ENCODE data around the gene ADAR.

The ADAR gene

GRCh38 chr1:154552036-154552435 is 56.0 kb downstream of the ADAR start:
- no peak overlapping the region for H3K27ac ChIP-seq
- H3K27me3 ChIP-seq, result no peaks in the 10 kb centered on the region
- H3K4me2 ChIP-seq, result no peak overlapping the region
- H3K9me3 ChIP-seq (replicated peaks in 1 of 11), result no peaks in the 10 kb centered on the region
- H3K36me3 ChIP-seq, result peaks cover 77 to 97% (median 83%) of the 10 kb centered on the region in 11 experiments
- no peak for TF ChIP-seq Cebpa-rat (IDR thresholded peaks at IDR 0.05)
- H3K4me1 ChIP-seq, result peaks cover 12 to 74% (median 29%) of the 10 kb centered on the region in 10 experiments
- peaks cover 44 to 100% (median 95%) of the 10 kb centered on the region in 11 experiments; a peak in 21 of 22 replicates for H4K20me1 ChIP-seq
- H3K9ac ChIP-seq, result peak overlapping the region in 5 of 11 experiments; percentile 18 to 57 (median 31); a peak in 5 of 22 replicates
- no peak overlapping the region for H3K4me3 ChIP-seq

- no peaks in the 10 kb centered on the region for H3K27me3 ChIP-seq
- no peak for TF ChIP-seq Cebpa-rat (IDR thresholded peaks at IDR 0.05)
- H3K9me3 ChIP-seq (replicated peaks in 1 of 11), result no peaks in the 10 kb centered on the region
- peaks cover 77 to 93% (median 83%) of the 10 kb centered on the region in 11 experiments for H3K36me3 ChIP-seq
- H3K4me2 ChIP-seq, result no peak overlapping the region
- H4K20me1 ChIP-seq, result peaks cover 38 to 99% (median 89%) of the 10 kb centered on the region in 11 experiments; a peak in 21 of 22 replicates
- H3K9ac ChIP-seq, result peak overlapping the region in 6 of 11 experiments; percentile 18 to 57 (median 28); a peak in 5 of 22 replicates
- no peak overlapping the region for H3K4me3 ChIP-seq
- no peak overlapping the region for H3K27ac ChIP-seq
- H3K4me1 ChIP-seq, result peaks cover 6 to 69% (median 24%) of the 10 kb centered on the region in 10 experiments
Observed at GRCh38 chr1:154551474-154551873, 56.5 kb downstream of the ADAR start.

- peaks cover 71 to 85% (median 80%) of the 10 kb centered on the region in 11 experiments for H3K36me3 ChIP-seq
- H3K4me2 ChIP-seq, result no peak overlapping the region
- H3K4me3 ChIP-seq, result no peak overlapping the region
- TF ChIP-seq Cebpa-rat (IDR thresholded peaks at IDR 0.05), result no peak
- peaks cover 30 to 91% (median 81%) of the 10 kb centered on the region in 11 experiments; a peak in 21 of 22 replicates for H4K20me1 ChIP-seq
- no peaks in the 10 kb centered on the region for H3K27me3 ChIP-seq
- no peak overlapping the region for H3K27ac ChIP-seq
- peak overlapping the region in 4 of 11 experiments; percentile 5 to 57 (median 35); a peak in 2 of 22 replicates for H3K9ac ChIP-seq
- H3K4me1 ChIP-seq, result peaks cover 0 to 60% (median 17%) of the 10 kb centered on the region in 10 experiments; a peak in 18 of 20 replicates
- no peaks in the 10 kb centered on the region for H3K9me3 ChIP-seq (replicated peaks in 1 of 11)
Observed at GRCh38 chr1:154550657-154551056, 57.3 kb downstream of the ADAR start.

- H3K27me3 ChIP-seq, result no peaks in the 10 kb centered on the region
- TF ChIP-seq Cebpa-rat (IDR thresholded peaks at IDR 0.05), result no peak
- peaks cover 30 to 85% (median 75%) of the 10 kb centered on the region in 11 experiments; a peak in 21 of 22 replicates for H4K20me1 ChIP-seq
- H3K36me3 ChIP-seq, result peaks cover 66 to 79% (median 74%) of the 10 kb centered on the region in 11 experiments
- no peaks in the 10 kb centered on the region for H3K9me3 ChIP-seq (replicated peaks in 1 of 11)
- no peak overlapping the region for H3K27ac ChIP-seq
- H3K4me1 ChIP-seq, result peaks cover 0 to 56% (median 14%) of the 10 kb centered on the region in 10 experiments; a peak in 18 of 20 replicates
- no peak overlapping the region for H3K4me3 ChIP-seq
- peak overlapping the region in 2 of 11 experiments; percentile 19 to 49; a peak in 2 of 22 replicates for H3K4me2 ChIP-seq
- peak overlapping the region in 1 of 11 experiments; percentile 25; a peak in 1 of 22 replicates for H3K9ac ChIP-seq
Observed at GRCh38 chr1:154550070-154550469, 57.9 kb downstream of the ADAR start.

GRCh38 chr1:154549202-154549770 is 58.7 kb downstream of the ADAR start:
- H3K9me3 ChIP-seq (replicated peaks in 1 of 11), result no peaks in the 10 kb centered on the region
- H3K27me3 ChIP-seq, result no peaks in the 10 kb centered on the region
- TF ChIP-seq Cebpa-rat (IDR thresholded peaks at IDR 0.05), result no peak
- peaks cover 30 to 77% (median 67%) of the 10 kb centered on the region in 11 experiments; a peak in 21 of 22 replicates for H4K20me1 ChIP-seq
- H3K9ac ChIP-seq, result peak overlapping the region in 9 of 11 experiments; percentile 4 to 56 (median 39); a peak in 9 of 22 replicates
- peak overlapping the region in 10 of 11 experiments; percentile 0 to 61 (median 20); a peak in 14 of 22 replicates for H3K4me2 ChIP-seq
- H3K36me3 ChIP-seq, result peaks cover 58 to 71% (median 66%) of the 10 kb centered on the region in 11 experiments
- H3K27ac ChIP-seq, result peak overlapping the region in 2 of 11 experiments; percentile 4 to 32; a peak in 2 of 22 replicates
- H3K4me3 ChIP-seq, result no peak overlapping the region
- peaks cover 0 to 51% (median 16%) of the 10 kb centered on the region in 10 experiments; a peak in 18 of 20 replicates for H3K4me1 ChIP-seq

- Histone ChIP-seq H4K20me1 (peaks cover 24 to 64% (median 56%) of the 10 kb centered on the region in 11 experiments; a peak in 21 of 22 replicates), H3K4me1 (peaks cover 0 to 48% (median 16%) of the 10 kb centered on the region in 10 experiments; a peak in 18 of 20 replicates), H3K9me3 (replicated peaks in 1 of 11) (no peaks in the 10 kb centered on the region), H3K4me2 (peak overlapping the region in 2 of 11 experiments; percentile 36 to 61; a peak in 4 of 22 replicates), H3K27ac (peak overlapping the region in 1 of 11 experiments; percentile 25; a peak in 1 of 22 replicates), H3K9ac (peak overlapping the region in 4 of 11 experiments; percentile 20 to 51 (median 42); a peak in 1 of 22 replicates), H3K27me3 (no peaks in the 10 kb centered on the region), H3K4me3 (no peak overlapping the region), H3K36me3 (peaks cover 45 to 59% (median 53%) of the 10 kb centered on the region in 11 experiments)
- no peak for TF ChIP-seq Cebpa-rat (IDR thresholded peaks at IDR 0.05)
Observed at GRCh38 chr1:154548028-154548427, 60.0 kb downstream of the ADAR start.

- H3K9me3 ChIP-seq (replicated peaks in 1 of 11), result no peaks in the 10 kb centered on the region
- peaks cover 0 to 45% (median 16%) of the 10 kb centered on the region in 10 experiments; a peak in 18 of 20 replicates for H3K4me1 ChIP-seq
- no peak overlapping the region; a peak in 1 of 22 replicates for H3K27ac ChIP-seq
- H3K36me3 ChIP-seq, result peaks cover 37 to 51% (median 45%) of the 10 kb centered on the region in 11 experiments
- H3K9ac ChIP-seq, result peak overlapping the region in 3 of 11 experiments; percentile 1 to 20 (median 6); a peak in 1 of 22 replicates
- TF ChIP-seq Cebpa-rat (IDR thresholded peaks at IDR 0.05), result no peak
- peaks cover 22 to 57% (median 48%) of the 10 kb centered on the region in 11 experiments; a peak in 21 of 22 replicates for H4K20me1 ChIP-seq
- peak overlapping the region in 2 of 11 experiments; percentile 36 to 61; a peak in 4 of 22 replicates for H3K4me2 ChIP-seq
- no peaks in the 10 kb centered on the region for H3K27me3 ChIP-seq
- H3K4me3 ChIP-seq, result no peak overlapping the region
Observed at GRCh38 chr1:154547105-154547732, 60.8 kb downstream of the ADAR start.

GRCh38 chr1:154546264-154547063 is 61.5 kb downstream of the ADAR start:
- no peak overlapping the region for H3K4me3 ChIP-seq
- peaks cover 18 to 50% (median 41%) of the 10 kb centered on the region in 11 experiments; a peak in 21 of 22 replicates for H4K20me1 ChIP-seq
- no peak for TF ChIP-seq Cebpa-rat (IDR thresholded peaks at IDR 0.05)
- H3K27ac ChIP-seq, result no peak overlapping the region; a peak in 1 of 22 replicates
- H3K36me3 ChIP-seq, result peaks cover 29 to 43% (median 38%) of the 10 kb centered on the region in 11 experiments
- H3K4me1 ChIP-seq, result peaks cover 0 to 45% (median 16%) of the 10 kb centered on the region in 10 experiments; a peak in 18 of 20 replicates
- 0 out of 22 replicates have a peak overlapping the region, but pooled peaks of 1 of the 11 experiments have one; percentile 1 for H3K9ac ChIP-seq
- H3K27me3 ChIP-seq, result no peaks in the 10 kb centered on the region
- no peak overlapping the region for H3K4me2 ChIP-seq
- H3K9me3 ChIP-seq (replicated peaks in 1 of 11), result no peaks in the 10 kb centered on the region
